ENCODE results near the gene SH3RF3. TPM values are rescaled to one million over a fixed set of nuclear protein-coding genes. Genes with fewer than 3 reads are reported as not detected.

Gene SH3RF3
- total RNA-seq, 4 donors from 2014 or later, result 5.3 to 10.0 (median 8.0) TPM

DNA sequence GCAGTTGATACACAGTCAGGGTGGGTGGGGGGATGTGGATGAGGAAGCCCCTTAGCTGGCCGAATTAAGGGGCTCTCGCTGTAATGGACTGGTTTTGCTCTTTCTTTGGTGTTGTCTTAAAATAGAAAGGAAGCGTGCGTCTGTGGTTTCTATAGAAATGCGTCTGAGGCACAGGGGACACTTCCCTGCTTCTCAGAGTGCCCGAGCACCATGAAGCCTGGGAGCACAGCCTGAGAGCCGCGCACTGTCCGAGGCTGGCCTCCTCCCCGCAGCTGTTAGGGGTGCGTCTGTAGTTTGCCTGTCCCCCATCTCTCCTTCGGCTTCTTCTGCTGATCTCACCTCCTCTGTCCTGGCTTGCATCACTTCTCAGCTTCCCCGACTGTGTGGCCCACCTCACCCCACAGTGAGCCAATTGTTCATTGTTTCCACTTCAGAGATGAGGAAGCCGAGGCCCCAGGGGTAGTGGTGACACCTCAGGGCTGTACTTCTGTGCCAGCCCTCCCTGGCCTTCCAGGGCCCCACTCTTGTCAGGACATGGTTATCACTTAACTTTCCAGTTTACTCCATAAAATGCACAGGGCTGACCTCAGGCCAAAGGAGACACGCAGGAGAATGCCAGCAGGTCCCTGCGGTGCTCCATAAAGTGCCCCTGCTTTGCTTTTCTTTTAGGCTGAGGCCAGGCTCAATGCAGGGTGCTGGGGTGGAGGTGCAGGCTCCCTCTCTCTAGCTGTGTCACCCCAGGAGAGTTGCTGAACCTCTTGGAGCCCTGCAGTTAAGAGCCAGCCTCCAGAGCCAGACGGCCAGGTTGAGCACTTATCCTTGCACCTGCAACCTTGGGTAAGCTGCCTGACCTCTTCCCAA, 274.2 kb downstream of the SH3RF3 start:
- TF ChIP-seq, protein P1, sequence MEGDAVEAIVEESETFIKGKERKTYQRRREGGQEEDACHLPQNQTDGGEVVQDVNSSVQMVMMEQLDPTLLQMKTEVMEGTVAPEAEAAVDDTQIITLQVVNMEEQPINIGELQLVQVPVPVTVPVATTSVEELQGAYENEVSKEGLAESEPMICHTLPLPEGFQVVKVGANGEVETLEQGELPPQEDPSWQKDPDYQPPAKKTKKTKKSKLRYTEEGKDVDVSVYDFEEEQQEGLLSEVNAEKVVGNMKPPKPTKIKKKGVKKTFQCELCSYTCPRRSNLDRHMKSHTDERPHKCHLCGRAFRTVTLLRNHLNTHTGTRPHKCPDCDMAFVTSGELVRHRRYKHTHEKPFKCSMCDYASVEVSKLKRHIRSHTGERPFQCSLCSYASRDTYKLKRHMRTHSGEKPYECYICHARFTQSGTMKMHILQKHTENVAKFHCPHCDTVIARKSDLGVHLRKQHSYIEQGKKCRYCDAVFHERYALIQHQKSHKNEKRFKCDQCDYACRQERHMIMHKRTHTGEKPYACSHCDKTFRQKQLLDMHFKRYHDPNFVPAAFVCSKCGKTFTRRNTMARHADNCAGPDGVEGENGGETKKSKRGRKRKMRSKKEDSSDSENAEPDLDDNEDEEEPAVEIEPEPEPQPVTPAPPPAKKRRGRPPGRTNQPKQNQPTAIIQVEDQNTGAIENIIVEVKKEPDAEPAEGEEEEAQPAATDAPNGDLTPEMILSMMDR (IDR thresholded peaks at IDR 0.05; ENCODE audit: low read depth), result no peak

- TF ChIP-seq, protein P1 (IDR thresholded peaks at IDR 0.05; ENCODE audit: low read depth), result no peak
These were observed 274.8 kb downstream of the SH3RF3 start for GRCh38 chr2:109403841-109404201.

- TF ChIP-seq, protein P1 (IDR thresholded peaks at IDR 0.05; ENCODE audit: low read depth), result no peak
These were observed 275.7 kb downstream of the SH3RF3 start for GRCh38 chr2:109404681-109405080.

DNA sequence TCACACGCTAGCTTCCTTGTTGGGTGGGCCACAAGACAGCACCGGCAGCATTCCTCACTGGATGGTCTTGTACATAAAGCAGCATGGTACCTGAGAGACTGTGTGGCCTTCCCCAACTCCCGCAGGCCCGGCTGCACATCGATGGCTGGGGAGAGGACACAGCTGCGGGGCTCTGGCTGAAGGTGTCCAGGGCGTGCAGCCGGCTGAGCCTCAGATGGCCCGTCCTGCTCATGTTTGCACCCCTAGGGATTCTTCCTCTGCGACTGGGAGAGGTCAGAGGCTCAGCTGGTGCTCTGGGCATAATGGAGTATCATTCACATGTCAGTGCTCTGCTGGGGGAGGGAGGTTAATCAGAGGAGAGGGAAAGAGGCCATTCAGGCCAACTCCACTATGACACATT, 276.9 kb downstream of the SH3RF3 start:
- TF ChIP-seq, protein P1 (IDR thresholded peaks at IDR 0.05; ENCODE audit: low read depth), result no peak

- TF ChIP-seq, protein P1 (IDR thresholded peaks at IDR 0.05; ENCODE audit: low read depth), result no peak
These were observed 277.3 kb downstream of the SH3RF3 start for GRCh38 chr2:109406301-109406700.

DNA sequence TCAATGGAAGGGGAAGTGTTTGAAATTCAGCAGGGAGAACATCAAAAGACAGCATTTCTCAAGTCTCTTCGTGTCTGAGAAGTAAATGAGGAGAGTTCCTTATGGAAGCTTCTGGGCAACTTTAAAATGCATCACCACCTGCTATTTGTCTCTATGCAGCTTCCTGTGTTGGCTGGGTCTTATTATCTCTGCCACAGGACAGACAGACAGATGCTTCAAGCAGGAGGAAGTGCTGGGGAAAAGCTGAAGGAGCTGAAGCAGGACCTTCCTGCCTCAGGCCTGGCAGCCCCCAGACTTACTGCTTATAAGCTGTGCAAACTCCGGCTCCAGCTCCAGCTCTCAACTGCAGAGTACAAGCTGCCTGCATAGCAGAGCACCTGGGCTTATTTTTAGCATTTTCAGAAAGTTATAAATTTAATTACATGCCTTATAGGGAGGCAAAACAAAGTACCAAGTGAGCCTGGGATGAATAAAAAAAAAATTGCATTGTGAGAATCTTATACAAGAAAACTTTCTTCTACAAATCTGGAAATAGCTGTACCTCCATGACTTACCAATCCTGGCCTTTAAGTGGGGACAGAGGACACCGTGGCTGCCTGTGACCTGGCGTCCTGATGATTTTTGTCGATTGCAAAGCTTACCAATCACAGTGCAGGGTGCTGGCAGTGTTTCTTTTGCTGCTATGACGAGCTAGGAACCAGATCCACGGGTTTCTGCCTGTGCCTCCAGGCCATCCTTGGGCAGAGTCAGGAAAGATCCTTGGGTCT, 278.5 kb downstream of the SH3RF3 start:
- TF ChIP-seq, protein P1 (IDR thresholded peaks at IDR 0.05; ENCODE audit: low read depth), result no peak

GRCh38 chr2:109408043-109408335, 279.0 kb downstream of the SH3RF3 start:
- TF ChIP-seq, protein P1 (IDR thresholded peaks at IDR 0.05; ENCODE audit: low read depth), result no peak
